Subcutaneous abdominal adipose tissue (tissue), 5 donors: ENCODE results near the gene VSIG10L2.

Experiments used
- H3K27ac ChIP-seq: one replicate; pipeline ENCODE4 v1.7.0; 2013; ENCODE audit warnings: low read depth, mild to moderate bottlenecking, inconsistent platforms, low read length, moderate library complexity
- H3K27me3 ChIP-seq, 5 donors: one replicate each; pipeline ENCODE4 v1.7.0; 2013; ENCODE audit warnings: low read length in 5 of 5, inconsistent platforms in 1 of 5; ENCODE audit not compliant: control insufficient read depth in 5 of 5, insufficient read depth in 4 of 5
- H3K36me3 ChIP-seq, 5 donors: one replicate each; pipeline ENCODE4 v1.7.0; 2013; ENCODE audit warnings: low read length in 5 of 5; ENCODE audit not compliant: control insufficient read depth in 5 of 5, insufficient read depth in 5 of 5
- H3K4me1 ChIP-seq, 5 donors: one replicate each; pipeline ENCODE4 v1.7.0; 2013; ENCODE audit warnings: low read length in 5 of 5, mild to moderate bottlenecking in 3 of 5, moderate library complexity in 1 of 5; ENCODE audit not compliant: control insufficient read depth in 5 of 5, insufficient read depth in 5 of 5
- H3K4me3 ChIP-seq, 5 donors: one replicate each; pipeline ENCODE4 v1.7.0; 2013; ENCODE audit warnings: low read length in 5 of 5, low read depth in 1 of 5
- H3K9ac ChIP-seq, 5 donors: one replicate each; pipeline ENCODE4 v1.7.0; 2013; ENCODE audit warnings: low read length in 5 of 5, mild to moderate bottlenecking in 4 of 5, moderate library complexity in 3 of 5
- H3K9me3 ChIP-seq, 5 donors: one replicate each; pipeline ENCODE4 v1.7.0; 2013; ENCODE audit warnings: low read length in 5 of 5; ENCODE audit not compliant: control insufficient read depth in 5 of 5
- donor health status: healthy.
- donor health status: healthy.
- donor health status: healthy.
- donor health status: healthy.
- donor health status: healthy.

Gene VSIG10L2

GRCh38 chr11:125946712-125947418, 1.0 kb downstream of the VSIG10L2 start:
- Histone ChIP-seq H3K9me3 (no peaks in the 10 kb centered on the region), H3K27ac (no peak overlapping the region), H3K9ac (no peak overlapping the region), H3K4me3 (no peak overlapping the region), H3K36me3 (no peaks in the 10 kb centered on the region), H3K4me1 (peaks cover 7 to 19% (median 18%) of the 10 kb centered on the region in 5 donors), H3K27me3 (peaks cover 0 to 11% (median 3%) of the 10 kb centered on the region in 5 donors)

DNA sequence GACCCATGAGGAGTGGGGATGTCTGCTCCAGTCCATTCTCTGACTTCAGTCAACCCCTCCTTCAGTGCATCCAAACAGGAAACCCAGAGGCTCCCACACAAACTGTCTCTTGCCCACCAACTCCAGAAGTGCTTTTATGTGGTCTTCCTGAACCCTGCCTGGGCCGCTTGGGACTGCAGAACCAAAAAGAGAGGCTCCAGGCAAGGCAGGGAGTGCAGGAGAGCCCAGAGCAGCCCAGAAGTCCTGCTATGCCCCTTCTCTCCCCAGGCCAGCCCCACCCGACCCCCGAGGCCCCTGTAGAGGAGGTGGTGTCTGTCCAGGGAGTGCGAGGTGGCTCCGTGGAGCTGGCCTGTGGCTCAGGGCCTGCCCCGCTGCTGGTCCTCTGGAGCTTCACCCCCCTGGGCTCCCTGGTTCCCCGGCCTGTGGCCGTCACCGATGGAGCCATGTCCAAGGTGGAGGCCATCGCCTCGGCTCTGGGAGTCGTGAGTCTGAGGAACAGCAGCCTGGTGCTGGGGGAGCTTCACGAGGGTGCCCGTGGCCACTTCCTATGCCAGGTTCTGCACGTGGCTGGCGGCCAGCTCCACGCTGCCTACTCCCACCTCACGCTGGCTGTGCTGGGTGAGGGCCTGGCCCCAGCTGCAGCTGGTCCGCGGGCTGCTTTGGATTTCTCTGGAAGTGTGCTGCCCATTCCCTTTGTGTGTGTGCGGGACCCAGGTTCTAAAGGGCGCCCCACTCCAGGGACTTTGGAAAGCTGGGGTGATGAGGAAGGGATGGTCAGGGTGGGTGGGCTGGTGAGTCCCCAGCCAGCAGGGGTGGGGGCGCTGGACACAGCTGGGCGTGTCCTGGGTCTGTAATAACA, 1.8 kb downstream of the VSIG10L2 start:
- H3K4me1 ChIP-seq = peaks cover 7 to 15% (median 14%) of the 10 kb centered on the region in 5 donors
- H3K27ac ChIP-seq = no peak overlapping the region
- no peaks in the 10 kb centered on the region for H3K36me3 ChIP-seq
- H3K4me3 ChIP-seq = no peak overlapping the region
- peaks cover 0 to 12% (median 3%) of the 10 kb centered on the region in 5 donors for H3K27me3 ChIP-seq
- H3K9me3 ChIP-seq = no peaks in the 10 kb centered on the region
- no peak overlapping the region for H3K9ac ChIP-seq

DNA sequence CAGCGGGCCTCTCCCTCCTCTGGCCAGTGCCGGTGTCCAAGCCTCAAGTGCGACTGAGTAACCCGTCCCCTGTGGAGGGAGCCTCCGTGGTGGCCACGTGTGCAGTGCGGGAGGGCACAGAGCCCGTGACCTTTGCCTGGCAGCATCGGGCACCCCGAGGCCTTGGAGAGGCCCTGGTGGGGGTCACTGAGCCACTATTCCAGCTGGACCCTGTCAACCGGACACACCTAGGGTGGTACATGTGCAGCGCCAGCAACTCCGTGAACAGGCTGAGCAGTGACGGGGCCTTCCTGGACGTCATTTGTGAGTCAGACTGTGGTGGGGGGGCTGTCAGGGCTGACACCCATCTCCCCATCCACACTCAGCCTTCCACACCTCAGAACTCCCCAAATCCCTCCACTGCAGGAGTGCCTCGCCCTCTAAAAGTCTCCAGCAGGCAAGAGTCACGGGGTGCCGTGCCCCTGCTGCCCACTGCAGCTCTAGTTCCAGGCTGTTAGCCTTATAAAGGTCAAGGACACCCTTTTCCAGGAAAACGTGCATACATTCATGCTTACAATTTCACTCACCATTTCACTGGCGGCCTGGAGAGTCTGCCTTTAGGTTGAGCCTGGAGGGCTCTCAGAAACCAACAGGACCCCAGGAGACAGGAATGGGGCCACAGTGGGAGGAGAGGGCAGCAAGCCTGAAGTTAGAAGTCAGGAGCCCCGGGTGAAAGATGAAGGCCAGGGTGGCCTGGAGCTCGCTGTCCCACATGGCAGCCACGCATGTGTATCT, 2.6 kb downstream of the VSIG10L2 start:
- peaks cover 0 to 16% (median 3%) of the 10 kb centered on the region in 5 donors for H3K27me3 ChIP-seq
- H3K9ac ChIP-seq = no peak overlapping the region
- no peaks in the 10 kb centered on the region for H3K9me3 ChIP-seq
- H3K4me3 ChIP-seq = no peak overlapping the region
- peaks cover 9 to 21% (median 21%) of the 10 kb centered on the region in 5 donors for H3K4me1 ChIP-seq
- no peaks in the 10 kb centered on the region for H3K36me3 ChIP-seq
- H3K27ac ChIP-seq = no peak overlapping the region

GRCh38 chr11:125949271-125950177, 3.7 kb downstream of the VSIG10L2 start:
- no peak overlapping the region for H3K9ac ChIP-seq
- H3K27ac ChIP-seq = no peak overlapping the region
- no peaks in the 10 kb centered on the region for H3K36me3 ChIP-seq

DNA sequence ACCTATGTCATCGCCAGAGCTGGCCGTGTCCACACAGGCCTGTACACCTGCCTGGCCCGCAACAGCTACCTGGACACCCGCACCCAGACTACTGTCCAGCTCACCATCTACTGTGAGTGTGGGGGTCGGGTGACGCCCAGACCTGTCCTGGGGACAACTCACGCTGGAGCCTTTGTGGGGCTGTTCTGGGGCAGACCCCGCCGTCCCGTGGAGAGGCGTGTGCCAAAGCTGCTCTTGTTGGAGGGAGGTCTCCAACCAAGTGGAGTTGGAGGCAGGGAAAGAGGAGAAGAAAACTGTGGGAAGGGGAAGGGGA, 4.3 kb downstream of the VSIG10L2 start:
- Histone ChIP-seq H3K4me3 (no peak overlapping the region), H3K36me3 (no peaks in the 10 kb centered on the region), H3K4me1 (peaks cover 9 to 21% (median 21%) of the 10 kb centered on the region in 5 donors), H3K9ac (no peak overlapping the region), H3K27me3 (peaks cover 0 to 16% (median 3%) of the 10 kb centered on the region in 5 donors), H3K9me3 (no peaks in the 10 kb centered on the region), H3K27ac (no peak overlapping the region)

More at GRCh38 chr11:125949271-125950177, 3.7 kb downstream of the VSIG10L2 start:
- Histone ChIP-seq H3K27me3 (peaks cover 0 to 16% (median 3%) of the 10 kb centered on the region in 5 donors), H3K4me1 (peaks cover 9 to 21% (median 21%) of the 10 kb centered on the region in 5 donors), H3K4me3 (no peak overlapping the region), H3K9me3 (no peaks in the 10 kb centered on the region)

GRCh38 chr11:125950696-125951651, 5.1 kb downstream of the VSIG10L2 start:
- peaks cover 0 to 16% (median 3%) of the 10 kb centered on the region in 5 donors for H3K27me3 ChIP-seq
- H3K9me3 ChIP-seq = no peaks in the 10 kb centered on the region
- H3K36me3 ChIP-seq = peaks cover 0 to 2% (median 0%) of the 10 kb centered on the region in 5 donors
- no peak overlapping the region for H3K27ac ChIP-seq
- H3K4me1 ChIP-seq = peaks cover 9 to 22% (median 21%) of the 10 kb centered on the region in 5 donors
- peak overlapping the region in 1 of 5 donors; percentile 52 for H3K9ac ChIP-seq
- H3K4me3 ChIP-seq = peak overlapping the region in 2 of 5 donors; percentile 17 to 42

- H3K27me3 ChIP-seq = peaks cover 0 to 16% (median 3%) of the 10 kb centered on the region in 5 donors
- peaks cover 9 to 29% (median 21%) of the 10 kb centered on the region in 5 donors for H3K4me1 ChIP-seq
- no peak overlapping the region for H3K27ac ChIP-seq
- H3K9me3 ChIP-seq = no peaks in the 10 kb centered on the region
- peak overlapping the region in 1 of 5 donors; percentile 52 for H3K9ac ChIP-seq
- H3K36me3 ChIP-seq = peaks cover 0 to 7% (median 4%) of the 10 kb centered on the region in 5 donors
- peak overlapping the region in 2 of 5 donors; percentile 17 to 20 for H3K4me3 ChIP-seq
Measured at GRCh38 chr11:125951731-125952130, 5.9 kb downstream of the VSIG10L2 start.

DNA sequence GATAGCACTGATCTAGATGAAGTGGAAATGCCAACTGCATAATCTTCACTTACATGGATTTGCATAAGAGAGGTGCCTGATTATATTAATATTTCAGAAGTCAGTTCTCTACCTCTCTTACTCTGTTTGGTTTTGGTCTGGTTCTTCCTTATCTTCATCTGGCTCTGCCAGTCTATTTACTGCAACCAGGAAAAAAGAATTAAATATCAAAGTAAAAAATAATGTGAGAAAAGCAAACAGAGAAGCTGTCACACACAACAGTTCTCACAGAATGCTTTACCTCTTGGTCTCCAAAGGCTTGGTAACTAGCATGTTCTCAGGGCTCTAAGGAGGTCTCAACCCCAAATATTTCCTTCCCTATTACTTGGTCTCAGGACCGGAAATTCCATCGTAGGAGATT, 6.7 kb downstream of the VSIG10L2 start:
- Histone ChIP-seq H3K27me3 (peaks cover 0 to 16% (median 3%) of the 10 kb centered on the region in 5 donors), H3K9me3 (no peaks in the 10 kb centered on the region), H3K27ac (no peak overlapping the region), H3K4me1 (peaks cover 9 to 29% (median 21%) of the 10 kb centered on the region in 5 donors), H3K9ac (no peak overlapping the region), H3K36me3 (peaks cover 0 to 7% (median 4%) of the 10 kb centered on the region in 5 donors), H3K4me3 (no peak overlapping the region)
